HepG2 (cell line): ENCODE data around the gene FBLN7. TPM values are rescaled to one million over a fixed set of nuclear protein-coding genes. Genes with fewer than 3 reads are reported as not detected.

Experiments used
- ATAC-seq: fragments of 200-7000 bp; cut with Tn5 transposase; 3 replicates; pipeline ENCODE4 v1.9.1; 2020; ENCODE audit warnings: mild to moderate bottlenecking, moderate library complexity
- BruUV-seq: library from RNA; stranded (reverse); fragments of 400-500 nt; replicated peaks from 2 replicates; lab custom pipeline; 2021; lab: Mats Ljungman, UMichigan
- CTCF ChIA-PET: fragments of 300-600 bp; formaldehyde crosslinking; extraction: SDS; loops from one replicate; lab custom pipeline; 2021; ENCODE audit warnings: low total read pairs, inconsistent platforms, low intra/inter-chr PET ratio; lab: Yijun Ruan, JAX
- POLR2A ChIA-PET: fragments of 350-600 bp; sonication (Branson Sonifier 250); formaldehyde crosslinking; loops from one replicate; lab custom pipeline; 2020; ENCODE audit warnings: antibody characterized with exemption, inconsistent platforms; lab: Yijun Ruan, JAX
- DNase-seq: peaks from one replicate; pipeline ENCODE4 v3.0.0-alpha.2; 2015; ENCODE audit warnings: low spot score
- FAIRE-seq: peaks from 3 replicates; lab custom pipeline; 2011; peaks lifted over from hg19 to GRCh38; lab: Jason Lieb, UNC
- H2AFZ ChIP-seq: one replicate; pipeline ENCODE4 v1.6.1; 2011; ENCODE audit warnings: low read length, inconsistent platforms
- H3K27ac ChIP-seq: fragments of 300-600 bp; 3 replicates; pipeline ENCODE4 v1.8.0; 2011; ENCODE audit warnings: mixed run types, mild to moderate bottlenecking, mixed read lengths, low read length, inconsistent platforms; ENCODE audit not compliant: insufficient read depth; ENCODE audit errors: extremely low read length
- H3K27me3 ChIP-seq, 2 experiments: fragments of 200-600 bp in 1 of 2; 2 replicates in 1 of 2; 3 replicates in 1 of 2; pipeline versions ENCODE4 v1.6.0 to v1.8.0; 2011; ENCODE audit warnings: low read length in 2 of 2, mild to moderate bottlenecking in 2 of 2, moderate library complexity in 2 of 2, inconsistent platforms in 1 of 2; ENCODE audit not compliant: insufficient read depth in 2 of 2, control insufficient read depth in 1 of 2
- H3K36me3 ChIP-seq, 2 experiments: fragments of 200-600 bp in 1 of 2; replicated peaks in 1 of 2; 2 replicates in 1 of 2; 3 replicates in 1 of 2; pipeline versions ENCODE4 v1.5.1 to v1.8.0; 2011; ENCODE audit warnings: low read length in 2 of 2, inconsistent platforms in 1 of 2; ENCODE audit not compliant: insufficient read depth in 2 of 2, control insufficient read depth in 1 of 2
- H3K4me1 ChIP-seq: 2 replicates; pipeline ENCODE4 v1.5.1; 2012; ENCODE audit warnings: low read length, inconsistent platforms; ENCODE audit not compliant: insufficient read depth
- H3K4me2 ChIP-seq: 2 replicates; pipeline ENCODE4 v1.6.0; 2011; ENCODE audit warnings: low read depth, low read length, inconsistent platforms
- H3K4me3 ChIP-seq, 3 experiments: fragments of 200-600 bp in 1 of 3; sonication (generic), shearing (Covaris generic) in 1 of 3; replicated peaks in 1 of 3; 2 replicates each; pipeline ENCODE4 v1.5.1; 2011 to 2016; ENCODE audit warnings: low read length in 3 of 3, inconsistent platforms in 2 of 3, low read depth in 2 of 3, mild to moderate bottlenecking in 2 of 3, control low read depth in 1 of 3, mixed read lengths in 1 of 3; ENCODE audit not compliant: insufficient read depth in 1 of 3
- H3K79me2 ChIP-seq: one replicate; pipeline ENCODE4 v1.6.1; 2011; ENCODE audit warnings: low read length, inconsistent platforms; ENCODE audit not compliant: insufficient read depth
- H3K9ac ChIP-seq: 2 replicates; pipeline ENCODE4 v1.6.0; 2011; ENCODE audit warnings: mild to moderate bottlenecking, low read depth, low read length, inconsistent platforms; ENCODE audit not compliant: insufficient read depth
- H3K9me3 ChIP-seq: 2 replicates; pipeline ENCODE4 v1.5.1; 2012; ENCODE audit warnings: mild to moderate bottlenecking, low read length
- H4K20me1 ChIP-seq: 2 replicates; pipeline ENCODE4 v1.6.0; 2011; ENCODE audit warnings: inconsistent platforms, mild to moderate bottlenecking, low read length, moderate library complexity; ENCODE audit not compliant: insufficient read depth
- CEBPB ChIP-seq: IDR thresholded peaks from 2 replicates; pipeline ENCODE4 v1.6.1; 2011; ENCODE audit warnings: low read depth, low read length, improper control_type of control experiment, borderline replicate concordance
- CEBPG ChIP-seq: IDR thresholded peaks from 2 replicates; pipeline ENCODE4 v1.6.1; 2016
- whole genome bisulfite sequencing: methylation state at CpG from one replicate; pipeline ENCODE4 v1.1.6; 2017; ENCODE audit warnings: low lambda C conversion rate; 5-methylcytosine and 5-hydroxymethylcytosine counted together
- in situ Hi-C: cut with HindIII; loops from 2 replicates; pipeline ENCODE4 v1.10.0; 2017; ENCODE audit warnings: low pct_unique_long_range_greater_than_20kb; ENCODE audit not compliant: extremely low pct_ligation_motif_present
- intact Hi-C: fragments of 100-400 bp; cut with micrococcal nuclease; formaldehyde crosslinking; loops from one replicate; pipeline ENCODE4 v1.10.0; 2022; ENCODE audit not compliant: unreplicated experiment
- polyA plus RNA-seq, 8 experiments: library from polyadenylated mRNA; depleted of rRNA in 3 of 8; stranded (reverse) in 7 of 8; unstranded in 1 of 8; fragments of >200 nt; fragmentation: Illumina TruSeq in 4 of 8; extraction: Trizol in 4 of 8; gene quantifications; 2 replicates each; pipeline versions ENCODE4 v1.2.1 to v1.2.3, GENCODE V29; 2011 to 2016; ENCODE audit warnings: low read depth in 4 of 8, missing spikeins in 1 of 8, mixed read lengths in 1 of 8; ENCODE audit not compliant: insufficient read depth in 1 of 8
- total RNA-seq, 5 experiments: library from RNA; depleted of rRNA; stranded (reverse); fragments of >200 nt; fragmentation: Illumina TruSeq; extraction: Trizol; gene quantifications; 2 replicates each; pipeline ENCODE4 v1.2.3, GENCODE V29; 2016; ENCODE audit warnings: low read depth in 1 of 5
- TF ChIP-seq, protein P1 (sequence below), 2 experiments: fragments of 450-650 bp in 1 of 2; sonication (generic) in 1 of 2; formaldehyde crosslinking in 1 of 2; IDR thresholded peaks; 2 replicates each; pipeline versions ENCODE4 v1.6.1 to v1.8.0; 2016 to 2022; ENCODE audit warnings: antibody characterized with exemption in 1 of 2, mild to moderate bottlenecking in 1 of 2, missing genetic modification reagents in 1 of 2

The FBLN7 gene
- total and polyA plus RNA-seq, 2 of the 13 experiments (the other 11 are each of a cell fraction or from before 2014, with no cell fraction given), result 1.4 to 2.3 TPM

DNA sequence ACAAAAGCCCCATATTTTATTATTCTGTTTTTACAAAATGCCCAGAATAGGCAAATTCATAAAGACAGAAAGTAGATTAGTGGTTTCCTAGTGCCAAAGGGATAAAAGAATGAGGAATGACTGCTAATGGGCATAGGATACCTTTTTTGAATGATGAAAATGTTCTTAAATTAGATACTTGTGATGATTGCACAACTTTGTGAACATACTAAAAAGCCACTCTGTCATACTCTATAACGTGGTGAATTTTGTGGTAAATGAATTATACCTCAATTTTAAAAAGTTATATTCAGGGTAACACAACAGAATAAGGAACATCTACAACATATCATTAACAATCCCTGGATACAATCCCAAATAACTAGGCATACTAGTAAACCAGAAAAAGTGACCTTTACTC is 9.1 kb upstream of the FBLN7 start:
- CTCF ChIA-PET, result no interaction called here
- DNase-seq, result no peak
- Histone ChIP-seq H3K27ac (no peak overlapping the region), H3K9me3 (no peaks in the 10 kb centered on the region), H3K4me3 (no peak overlapping the region), H3K27me3 (no peaks in the 10 kb centered on the region), H3K4me2 (no peak overlapping the region)
- whole genome bisulfite sequencing, result 15% methylated on average over 1 of the region's 1 CpG
- no TSS peak for BruUV-seq
- TF ChIP-seq CEBPB (peak; percentile 67), CEBPG (CRISPR knock-in tag) (peak; percentile 6; the same call in 1 of the 2 replicates)
- TF ChIP-seq, protein P1, sequence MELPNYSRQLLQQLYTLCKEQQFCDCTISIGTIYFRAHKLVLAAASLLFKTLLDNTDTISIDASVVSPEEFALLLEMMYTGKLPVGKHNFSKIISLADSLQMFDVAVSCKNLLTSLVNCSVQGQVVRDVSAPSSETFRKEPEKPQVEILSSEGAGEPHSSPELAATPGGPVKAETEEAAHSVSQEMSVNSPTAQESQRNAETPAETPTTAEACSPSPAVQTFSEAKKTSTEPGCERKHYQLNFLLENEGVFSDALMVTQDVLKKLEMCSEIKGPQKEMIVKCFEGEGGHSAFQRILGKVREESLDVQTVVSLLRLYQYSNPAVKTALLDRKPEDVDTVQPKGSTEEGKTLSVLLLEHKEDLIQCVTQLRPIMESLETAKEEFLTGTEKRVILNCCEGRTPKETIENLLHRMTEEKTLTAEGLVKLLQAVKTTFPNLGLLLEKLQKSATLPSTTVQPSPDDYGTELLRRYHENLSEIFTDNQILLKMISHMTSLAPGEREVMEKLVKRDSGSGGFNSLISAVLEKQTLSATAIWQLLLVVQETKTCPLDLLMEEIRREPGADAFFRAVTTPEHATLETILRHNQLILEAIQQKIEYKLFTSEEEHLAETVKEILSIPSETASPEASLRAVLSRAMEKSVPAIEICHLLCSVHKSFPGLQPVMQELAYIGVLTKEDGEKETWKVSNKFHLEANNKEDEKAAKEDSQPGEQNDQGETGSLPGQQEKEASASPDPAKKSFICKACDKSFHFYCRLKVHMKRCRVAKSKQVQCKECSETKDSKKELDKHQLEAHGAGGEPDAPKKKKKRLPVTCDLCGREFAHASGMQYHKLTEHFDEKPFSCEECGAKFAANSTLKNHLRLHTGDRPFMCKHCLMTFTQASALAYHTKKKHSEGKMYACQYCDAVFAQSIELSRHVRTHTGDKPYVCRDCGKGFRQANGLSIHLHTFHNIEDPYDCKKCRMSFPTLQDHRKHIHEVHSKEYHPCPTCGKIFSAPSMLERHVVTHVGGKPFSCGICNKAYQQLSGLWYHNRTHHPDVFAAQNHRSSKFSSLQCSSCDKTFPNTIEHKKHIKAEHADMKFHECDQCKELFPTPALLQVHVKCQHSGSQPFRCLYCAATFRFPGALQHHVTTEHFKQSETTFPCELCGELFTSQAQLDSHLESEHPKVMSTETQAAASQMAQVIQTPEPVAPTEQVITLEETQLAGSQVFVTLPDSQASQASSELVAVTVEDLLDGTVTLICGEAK (IDR thresholded peaks at IDR 0.05), result no peak
- TF ChIP-seq, protein P1 (CRISPR knock-in tag; IDR thresholded peaks at IDR 0.05), result no peak
- TF ChIP-seq, all 625 proteins: peak for 2
- Histone ChIP-seq H2AFZ (no peak overlapping the region), H3K79me2 (no peaks in the 10 kb centered on the region), H3K36me3 (no peaks in the 10 kb centered on the region), H4K20me1 (no peaks in the 10 kb centered on the region), H3K4me1 (peaks cover 5% of the 10 kb centered on the region), H3K9ac (no peak overlapping the region)
- ATAC-seq (no peak), FAIRE-seq (no peak)
- POLR2A ChIA-PET, result no interaction called here
- in situ Hi-C loops, result loop anchor here (10.0 kb wide), 1 partner anchor 306 kb away; the partner anchor contains the start of gene RGPD8
- intact Hi-C loops, result no loop called here
